Bronchial epithelial cell (primary cell): Measurements from ENCODE around the gene TOR4A. TPM values are rescaled to one million over a fixed set of nuclear protein-coding genes. Genes with fewer than 3 reads are reported as not detected.
"Not testable (repeated sequence)": the region's sequence is repeated elsewhere in the genome, so short reads cannot be mapped to it uniquely, and the experiment has no call there.

Experiments
- DNase-seq: peaks from one replicate; pipeline ENCODE4 v3.0.0-alpha.2; 2010; ENCODE audit warnings: low read depth
- FAIRE-seq: peaks from 2 replicates; lab custom pipeline; 2011; peaks lifted over from hg19 to GRCh38; lab: Jason Lieb, UNC
- H3K27me3 ChIP-seq: 2 replicates; pipeline ENCODE4 v1.5.1; 2011; ENCODE audit warnings: low read length; ENCODE audit not compliant: control insufficient read depth, insufficient read depth
- H3K36me3 ChIP-seq: 2 replicates; pipeline ENCODE4 v1.5.1; 2011; ENCODE audit warnings: low read length; ENCODE audit not compliant: control insufficient read depth, insufficient read depth
- H3K4me3 ChIP-seq: 2 replicates; pipeline ENCODE4 v1.5.1; 2011; ENCODE audit warnings: mild to moderate bottlenecking, low read depth, low read length, control low read depth
- total RNA-seq: library from RNA; depleted of rRNA; stranded (reverse); fragments of >200 nt; gene quantifications from 2 replicates; pipeline ENCODE4 v1.2.1, GENCODE V29; 2014
- TF ChIP-seq, protein P1 (sequence below): IDR thresholded peaks from 2 replicates; pipeline ENCODE4 v1.5.1; 2011; ENCODE audit warnings: mild to moderate bottlenecking, moderate library complexity, low read length, control low read depth, inconsistent platforms; ENCODE audit not compliant: insufficient read depth, severe bottlenecking

The TOR4A gene
- total RNA-seq, 1 donor from 2014 or later = 18.7 TPM

DNA sequence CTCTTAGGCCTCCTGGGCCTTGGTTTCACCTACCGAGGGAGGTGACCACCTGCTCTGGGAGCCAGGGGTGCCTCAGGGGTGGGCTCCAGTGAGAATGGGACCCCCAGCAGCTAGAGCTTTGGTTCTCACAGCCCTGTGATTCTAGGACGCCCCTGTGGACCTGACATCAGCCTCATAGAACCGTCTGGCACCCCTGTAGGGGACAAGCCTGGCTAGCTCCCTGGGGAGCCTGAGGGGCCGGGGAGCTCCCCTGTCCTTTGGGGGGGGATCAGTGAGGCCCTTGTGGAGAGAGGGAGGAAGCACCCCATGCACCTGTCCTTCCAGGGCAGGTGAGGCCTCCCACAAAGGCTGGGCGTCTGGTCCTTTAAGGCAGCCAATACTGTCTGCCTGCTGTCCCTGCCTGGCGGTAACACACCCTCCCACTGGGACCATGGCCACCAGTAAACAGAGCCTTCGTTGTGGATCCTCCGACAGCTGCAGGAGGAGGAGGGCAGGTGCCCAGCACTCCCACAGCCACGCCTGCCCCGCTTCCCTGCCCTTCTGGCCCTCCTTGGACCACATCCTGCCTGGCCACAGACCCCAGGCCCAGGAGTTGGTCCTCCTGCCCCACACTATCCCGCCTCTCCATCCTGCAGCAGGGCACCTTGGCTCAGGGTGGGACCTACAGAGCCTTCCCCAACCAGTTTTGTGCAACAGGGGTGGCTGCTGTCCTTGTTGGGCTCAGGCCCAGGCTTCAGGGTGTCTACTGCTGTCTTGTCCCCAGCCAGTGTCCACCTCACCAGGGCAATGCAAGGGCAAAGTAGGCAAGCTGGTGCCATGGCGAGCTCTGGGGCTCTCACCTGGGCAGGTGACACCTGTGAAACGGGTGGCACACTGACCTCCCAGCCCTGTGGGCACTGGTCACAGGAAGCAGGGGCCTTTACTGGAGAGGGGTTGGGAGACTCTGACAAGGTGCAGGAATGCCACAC lies 39.5 kb upstream of the TOR4A start:
- FAIRE-seq (no peak), DNase-seq (no peak)
- Histone ChIP-seq H3K4me3 (no peak overlapping the region), H3K27me3 (peaks cover 2% of the 10 kb centered on the region), H3K36me3 (peaks cover 11% of the 10 kb centered on the region)
- TF ChIP-seq, protein P1, sequence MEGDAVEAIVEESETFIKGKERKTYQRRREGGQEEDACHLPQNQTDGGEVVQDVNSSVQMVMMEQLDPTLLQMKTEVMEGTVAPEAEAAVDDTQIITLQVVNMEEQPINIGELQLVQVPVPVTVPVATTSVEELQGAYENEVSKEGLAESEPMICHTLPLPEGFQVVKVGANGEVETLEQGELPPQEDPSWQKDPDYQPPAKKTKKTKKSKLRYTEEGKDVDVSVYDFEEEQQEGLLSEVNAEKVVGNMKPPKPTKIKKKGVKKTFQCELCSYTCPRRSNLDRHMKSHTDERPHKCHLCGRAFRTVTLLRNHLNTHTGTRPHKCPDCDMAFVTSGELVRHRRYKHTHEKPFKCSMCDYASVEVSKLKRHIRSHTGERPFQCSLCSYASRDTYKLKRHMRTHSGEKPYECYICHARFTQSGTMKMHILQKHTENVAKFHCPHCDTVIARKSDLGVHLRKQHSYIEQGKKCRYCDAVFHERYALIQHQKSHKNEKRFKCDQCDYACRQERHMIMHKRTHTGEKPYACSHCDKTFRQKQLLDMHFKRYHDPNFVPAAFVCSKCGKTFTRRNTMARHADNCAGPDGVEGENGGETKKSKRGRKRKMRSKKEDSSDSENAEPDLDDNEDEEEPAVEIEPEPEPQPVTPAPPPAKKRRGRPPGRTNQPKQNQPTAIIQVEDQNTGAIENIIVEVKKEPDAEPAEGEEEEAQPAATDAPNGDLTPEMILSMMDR = no peak

DNA sequence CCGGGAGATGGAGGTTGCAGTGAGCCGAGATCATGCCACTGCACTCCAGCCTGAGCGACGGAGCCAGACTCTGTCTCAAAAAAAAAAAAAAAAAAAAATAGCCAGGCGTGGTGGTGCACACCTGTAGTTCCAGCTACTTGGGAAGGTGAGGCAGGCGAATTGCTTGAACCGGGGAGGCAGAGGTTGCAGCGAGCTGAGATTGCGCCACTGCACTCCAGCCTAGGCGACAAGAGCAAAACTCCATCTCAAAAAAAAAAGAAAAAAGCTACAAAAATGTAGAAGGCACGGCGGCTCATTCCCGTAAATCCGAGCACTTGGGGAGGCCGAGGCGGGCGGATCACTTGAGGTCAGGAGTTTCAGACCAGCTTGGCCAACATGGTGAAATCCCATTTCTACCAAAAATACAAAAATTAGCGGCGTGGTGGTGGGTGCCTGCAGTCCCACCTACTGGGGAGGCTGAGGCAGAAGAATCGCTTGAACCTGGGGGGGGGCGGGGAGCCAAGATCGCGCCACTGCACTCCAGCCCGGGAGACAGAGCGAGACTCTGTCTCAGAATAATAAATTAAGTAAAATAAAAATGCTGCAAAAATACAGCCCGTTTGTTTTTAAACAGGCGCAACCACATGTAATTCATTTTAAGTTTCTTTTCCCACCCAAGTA lies 37.9 kb upstream of the TOR4A start:
- peaks cover 16% of the 10 kb centered on the region for H3K36me3 ChIP-seq
- not testable (repeated sequence) for FAIRE-seq, H3K27me3 ChIP-seq, DNase-seq
- peak overlapping the region; percentile 61 for H3K4me3 ChIP-seq

DNA sequence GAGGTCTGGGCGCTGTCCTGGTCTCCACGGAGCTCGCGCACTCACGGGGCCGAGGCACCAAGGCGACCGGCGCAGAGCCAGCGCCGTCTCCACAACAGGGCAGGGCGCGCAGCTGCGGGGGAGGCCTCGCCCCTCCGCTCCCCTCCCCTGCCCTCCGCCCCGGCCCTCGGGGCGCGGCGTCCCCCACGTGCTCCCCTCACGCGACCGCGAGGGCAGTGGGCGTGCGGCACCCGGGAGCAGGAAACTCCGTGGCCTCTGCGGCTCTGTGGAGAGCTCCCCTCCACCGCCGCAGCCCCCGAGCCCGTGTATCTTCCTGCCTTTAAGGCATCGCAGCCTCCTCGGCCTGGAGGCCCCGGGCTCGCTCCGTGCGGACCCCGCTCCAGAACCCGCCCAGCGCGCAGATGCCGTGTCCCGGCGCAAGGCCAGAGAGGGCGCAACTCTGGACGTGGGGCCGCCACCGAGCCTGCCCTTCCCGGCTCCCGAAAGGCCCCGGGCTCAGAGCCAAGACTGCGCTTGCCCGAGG lies 37.1 kb upstream of the TOR4A start:
- FAIRE-seq (no peak), DNase-seq (peak; percentile 28)
- Histone ChIP-seq H3K27me3 (no peaks in the 10 kb centered on the region), H3K36me3 (peaks cover 16% of the 10 kb centered on the region), H3K4me3 (peak overlapping the region; percentile 61)
- TF ChIP-seq, protein P1 = no peak

DNA sequence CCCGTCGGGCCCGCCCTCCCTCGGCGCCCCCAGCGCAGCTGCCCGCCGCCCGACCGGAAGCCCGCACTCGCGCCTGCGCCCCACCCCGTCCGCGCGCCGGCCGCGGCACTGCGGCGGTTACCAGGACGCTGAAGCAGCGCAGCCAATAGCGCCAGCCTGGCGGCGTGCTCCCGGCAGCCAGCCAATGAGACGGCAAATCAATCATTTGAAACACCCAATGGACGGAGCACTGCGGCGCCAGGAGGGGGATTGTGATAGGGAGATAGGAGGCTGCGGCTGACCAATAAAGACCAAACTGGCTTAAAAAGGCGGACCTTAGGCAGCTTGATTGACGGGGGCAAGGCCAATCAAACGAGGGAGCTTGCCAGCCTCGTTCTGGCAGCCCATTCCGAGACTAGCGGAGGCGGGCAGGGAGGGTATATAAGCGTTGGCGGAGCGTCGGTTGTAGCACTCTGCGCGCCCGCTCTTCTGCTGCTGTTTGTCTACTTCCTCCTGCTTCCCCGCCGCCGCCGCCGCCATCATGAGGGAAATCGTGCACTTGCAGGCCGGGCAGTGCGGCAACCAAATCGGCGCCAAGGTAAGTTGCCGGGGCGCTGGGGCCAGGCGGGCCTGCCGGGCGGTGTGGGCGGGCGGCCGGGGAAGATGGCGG lies 36.6 kb upstream of the TOR4A start, which contains the start of gene TUBB4B:
TSS of gene TUBB4B (plus strand) at position 447 of the 649 bp plus-strand sequence. CDS start at position 521, 74 bp downstream.
- peak within 1 kb of the TSS; percentile 90 for H3K4me3 ChIP-seq
- TF ChIP-seq, protein P1 = no peak
- peaks cover 16% of the 10 kb centered on the region for H3K36me3 ChIP-seq
- FAIRE-seq (peak; percentile 96), DNase-seq (peak; percentile 99)
- H3K27me3 ChIP-seq = no peaks in the 10 kb centered on the region

DNA sequence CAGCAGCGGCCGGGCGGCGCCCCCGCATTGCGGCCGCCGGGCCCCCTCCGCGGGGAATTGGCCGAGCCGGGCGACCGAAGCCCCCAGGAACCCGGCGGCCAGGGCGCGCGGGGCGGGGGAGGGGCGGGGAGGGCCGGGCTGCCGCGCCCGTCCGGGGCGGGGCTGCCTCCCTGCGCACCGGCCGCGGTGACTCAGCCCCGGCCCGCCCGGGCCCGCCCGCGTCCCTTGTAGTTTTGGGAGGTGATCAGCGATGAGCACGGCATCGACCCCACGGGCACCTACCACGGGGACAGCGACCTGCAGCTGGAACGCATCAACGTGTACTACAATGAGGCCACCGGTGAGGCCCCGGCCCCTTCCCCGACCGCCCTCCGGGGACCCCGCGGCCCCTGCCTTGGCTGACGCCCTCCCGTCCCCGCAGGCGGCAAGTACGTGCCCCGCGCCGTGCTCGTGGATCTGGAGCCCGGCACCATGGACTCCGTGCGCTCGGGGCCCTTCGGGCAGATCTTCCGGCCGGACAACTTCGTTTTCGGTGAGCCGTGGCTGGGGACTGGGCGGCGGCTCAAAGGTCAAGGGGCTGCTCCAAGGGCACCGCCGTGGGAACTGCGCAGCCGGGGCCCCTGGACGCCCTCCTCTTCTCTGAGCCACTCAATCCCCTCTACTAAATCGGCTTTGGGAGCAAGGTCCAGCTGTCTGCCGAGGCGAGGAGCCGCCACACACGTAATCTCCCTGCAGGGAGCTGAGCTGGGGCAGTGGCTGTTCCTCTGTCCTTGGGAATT lies 35.8 kb upstream of the TOR4A start:
- TF ChIP-seq, protein P1 = no peak
- Histone ChIP-seq H3K4me3 (peak overlapping the region; percentile 90), H3K27me3 (no peaks in the 10 kb centered on the region), H3K36me3 (peaks cover 16% of the 10 kb centered on the region)
- FAIRE-seq (no peak), DNase-seq (peak; percentile 39)
